ENCODE measurements around the gene MYB.

MYB gene

GRCh38 chr6:135189344-135189743 lies 8.2 kb downstream of the MYB start:
- no peak for DNase-seq

DNA sequence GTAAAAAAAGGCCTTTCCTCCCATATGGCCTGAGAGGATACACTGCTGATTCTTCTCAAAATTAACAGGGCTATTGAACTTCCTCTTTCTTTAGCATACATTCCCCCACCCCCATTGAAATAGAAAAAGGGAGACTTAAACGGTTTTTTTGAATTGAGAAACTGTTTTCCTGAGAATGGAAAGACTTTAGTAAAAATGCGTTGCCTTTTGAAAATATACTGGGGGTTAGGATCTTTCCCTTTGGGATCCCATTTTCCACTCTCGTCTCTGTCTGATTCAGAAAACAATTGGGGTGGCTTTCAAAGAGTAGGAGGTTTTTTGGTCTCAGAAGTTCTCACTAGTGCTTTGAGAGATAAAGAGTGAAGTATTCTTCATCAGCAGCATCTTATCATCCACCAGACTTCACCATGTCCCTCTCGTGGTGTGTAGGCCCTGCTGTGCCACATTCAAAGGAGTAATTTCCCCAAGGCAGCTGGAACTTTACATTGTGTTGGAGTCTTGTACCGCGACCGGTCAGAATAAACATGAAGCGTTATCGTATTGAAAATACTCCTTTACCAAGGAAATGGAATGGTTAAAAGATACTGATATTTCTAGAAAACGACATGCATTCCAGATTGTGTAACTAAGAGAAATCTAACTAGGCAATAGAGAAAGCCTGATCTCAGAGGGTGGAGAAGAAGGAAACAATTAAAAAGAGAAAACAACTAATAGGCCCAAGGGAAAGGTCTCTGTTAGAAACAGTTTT lies 10.6 kb downstream of the MYB start:
- DNase-seq, result no peak

DNA sequence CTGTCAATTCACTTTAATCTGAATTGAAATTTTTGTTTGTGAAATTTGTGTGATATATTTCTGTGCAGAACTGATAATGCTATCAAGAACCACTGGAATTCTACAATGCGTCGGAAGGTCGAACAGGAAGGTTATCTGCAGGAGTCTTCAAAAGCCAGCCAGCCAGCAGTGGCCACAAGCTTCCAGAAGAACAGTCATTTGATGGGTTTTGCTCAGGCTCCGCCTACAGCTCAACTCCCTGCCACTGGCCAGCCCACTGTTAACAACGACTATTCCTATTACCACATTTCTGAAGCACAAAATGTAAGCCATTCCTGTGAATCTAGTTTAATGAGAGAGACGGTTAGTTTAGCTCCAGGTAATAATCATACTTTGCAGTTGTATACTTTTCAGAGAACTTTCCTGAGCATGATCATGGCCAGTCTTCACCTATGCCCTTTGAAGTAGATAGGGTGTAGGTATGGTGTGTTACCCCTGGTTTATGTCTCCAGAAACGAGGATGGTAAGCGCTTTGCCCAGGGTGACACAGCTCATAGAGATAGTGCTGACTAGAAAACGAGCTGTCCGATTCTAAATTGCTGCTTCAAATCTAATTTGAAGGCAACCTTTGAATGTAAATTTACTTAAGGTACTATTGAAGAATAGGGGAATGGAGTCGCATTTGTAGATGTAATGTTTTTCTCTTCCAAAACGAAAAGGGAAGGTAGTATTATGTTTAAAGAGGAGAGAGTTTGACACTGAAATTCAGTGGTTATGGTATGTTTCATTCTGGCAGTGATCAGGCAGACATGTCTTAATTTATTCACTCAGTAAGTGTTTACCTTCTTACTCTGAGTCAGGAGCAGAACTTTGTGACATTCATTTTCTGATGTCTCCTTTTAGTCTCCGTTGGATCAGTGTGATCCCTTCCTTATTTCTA lies 11.4 kb downstream of the MYB start:
- no peak for DNase-seq

GRCh38 chr6:135193221-135193620 lies 12.1 kb downstream of the MYB start:
- no peak for DNase-seq

DNA sequence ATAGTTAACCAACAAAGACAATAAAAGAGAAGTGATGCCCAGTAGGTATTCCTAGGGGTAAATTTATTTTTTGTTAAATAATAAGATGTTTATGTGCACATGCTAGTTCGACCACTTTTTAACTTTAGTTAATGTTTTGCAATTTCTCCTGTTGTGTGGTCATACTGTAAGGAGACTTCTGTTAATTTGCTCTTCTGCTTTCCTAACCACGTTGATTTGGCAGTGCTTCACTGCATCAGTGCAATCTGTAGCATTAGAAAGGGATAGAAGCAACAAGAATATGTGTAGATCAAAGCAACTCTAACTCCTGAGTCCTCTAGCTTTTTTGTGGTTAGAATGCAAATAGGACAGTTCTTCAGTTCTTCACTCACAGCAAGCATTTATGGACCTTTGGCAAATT lies 13.9 kb downstream of the MYB start:
- no peak for DNase-seq

GRCh38 chr6:135195522-135195921 lies 14.4 kb downstream of the MYB start:
- DNase-seq, result no peak

DNA sequence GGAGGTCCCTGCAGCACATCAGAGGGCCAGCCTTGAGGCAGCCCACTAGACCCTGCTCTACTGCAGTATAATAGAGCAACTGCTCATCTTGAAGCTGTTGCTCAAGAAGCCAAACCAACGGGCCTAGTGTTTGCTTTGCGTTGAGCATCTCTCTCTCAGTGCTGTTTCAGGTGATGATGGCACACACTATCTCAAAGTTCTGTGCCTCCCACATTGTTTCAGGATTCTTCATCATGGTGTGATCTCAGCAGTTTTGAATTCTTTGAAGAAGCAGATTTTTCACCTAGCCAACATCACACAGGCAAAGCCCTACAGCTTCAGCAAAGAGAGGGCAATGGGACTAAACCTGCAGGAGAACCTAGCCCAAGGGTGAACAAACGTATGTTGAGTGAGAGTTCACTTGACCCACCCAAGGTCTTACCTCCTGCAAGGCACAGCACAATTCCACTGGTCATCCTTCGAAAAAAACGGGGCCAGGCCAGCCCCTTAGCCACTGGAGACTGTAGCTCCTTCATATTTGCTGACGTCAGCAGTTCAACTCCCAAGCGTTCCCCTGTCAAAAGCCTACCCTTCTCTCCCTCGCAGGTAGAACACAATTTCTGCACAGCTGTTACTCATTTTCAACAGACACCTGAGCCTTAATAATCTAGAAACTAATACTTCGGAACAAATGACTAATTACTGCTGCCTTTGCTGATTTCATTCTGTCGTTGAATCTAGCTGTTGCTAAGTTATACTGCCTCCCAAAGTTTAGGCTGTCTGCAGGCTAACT lies 15.8 kb downstream of the MYB start:
- no peak for DNase-seq

DNA sequence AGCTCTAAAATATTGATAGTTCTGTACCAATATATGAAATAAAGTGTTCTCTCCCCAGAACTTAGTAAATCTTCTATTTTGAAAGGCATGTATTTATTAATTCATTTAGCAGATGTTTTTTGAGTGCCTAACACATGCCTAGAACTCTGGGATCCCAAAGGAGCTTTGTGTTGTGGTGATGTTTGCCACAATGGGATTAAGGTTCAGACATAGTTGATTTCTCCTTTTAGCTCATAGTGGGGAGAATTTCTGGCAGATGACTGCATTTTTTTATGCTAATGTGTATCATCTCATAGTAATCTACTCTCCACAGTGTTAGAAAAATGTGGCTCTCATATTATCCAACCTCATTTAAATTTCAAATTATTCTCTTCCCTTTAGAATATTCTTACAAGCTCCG lies 21.7 kb downstream of the MYB start:
- no peak for DNase-seq

DNA sequence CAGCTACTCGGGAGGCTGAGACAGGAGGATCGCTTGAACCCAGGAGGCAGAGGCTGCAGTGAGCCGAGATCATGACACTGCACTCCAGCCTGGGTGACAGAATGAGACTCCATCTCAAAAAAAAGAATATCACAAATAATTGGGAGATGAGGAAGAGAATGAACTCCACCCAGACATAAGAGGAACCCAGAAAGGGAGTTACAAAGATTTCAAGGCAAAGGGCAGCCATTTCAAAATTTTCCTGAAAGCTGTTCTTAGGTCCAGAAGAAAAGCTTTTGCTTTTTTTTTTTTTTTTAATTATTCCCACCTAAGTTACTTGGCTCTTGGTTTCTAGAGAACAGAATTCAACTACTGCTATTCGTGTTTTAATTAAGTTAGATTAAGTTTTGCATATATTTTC lies 23.8 kb downstream of the MYB start:
- no peak for DNase-seq

DNA sequence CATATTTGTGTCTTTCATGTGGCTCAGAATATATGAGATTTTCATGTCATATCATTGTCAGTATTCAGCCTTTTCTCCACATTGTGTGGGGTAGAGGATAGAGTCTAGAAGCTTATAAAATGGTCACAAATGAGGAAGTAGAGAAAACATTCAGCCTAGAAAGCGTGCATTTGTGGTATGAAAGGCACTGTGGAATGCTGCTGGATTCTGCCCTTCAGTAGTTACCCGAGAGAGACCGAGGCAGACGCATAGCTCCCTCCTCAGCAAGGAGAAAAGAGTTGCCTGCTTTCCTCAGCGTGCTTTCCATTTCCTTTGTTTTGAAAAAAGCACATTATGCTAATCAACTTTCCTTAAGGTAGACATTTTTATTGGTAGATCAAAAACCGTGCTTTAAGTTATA lies 28.7 kb downstream of the MYB start:
- DNase-seq, result no peak

GRCh38 chr6:135210632-135211305 lies 29.7 kb downstream of the MYB start:
- DNase-seq, result no peak

- no peak for DNase-seq
Observed at GRCh38 chr6:135211306-135211702, 30.2 kb downstream of the MYB start.

DNA sequence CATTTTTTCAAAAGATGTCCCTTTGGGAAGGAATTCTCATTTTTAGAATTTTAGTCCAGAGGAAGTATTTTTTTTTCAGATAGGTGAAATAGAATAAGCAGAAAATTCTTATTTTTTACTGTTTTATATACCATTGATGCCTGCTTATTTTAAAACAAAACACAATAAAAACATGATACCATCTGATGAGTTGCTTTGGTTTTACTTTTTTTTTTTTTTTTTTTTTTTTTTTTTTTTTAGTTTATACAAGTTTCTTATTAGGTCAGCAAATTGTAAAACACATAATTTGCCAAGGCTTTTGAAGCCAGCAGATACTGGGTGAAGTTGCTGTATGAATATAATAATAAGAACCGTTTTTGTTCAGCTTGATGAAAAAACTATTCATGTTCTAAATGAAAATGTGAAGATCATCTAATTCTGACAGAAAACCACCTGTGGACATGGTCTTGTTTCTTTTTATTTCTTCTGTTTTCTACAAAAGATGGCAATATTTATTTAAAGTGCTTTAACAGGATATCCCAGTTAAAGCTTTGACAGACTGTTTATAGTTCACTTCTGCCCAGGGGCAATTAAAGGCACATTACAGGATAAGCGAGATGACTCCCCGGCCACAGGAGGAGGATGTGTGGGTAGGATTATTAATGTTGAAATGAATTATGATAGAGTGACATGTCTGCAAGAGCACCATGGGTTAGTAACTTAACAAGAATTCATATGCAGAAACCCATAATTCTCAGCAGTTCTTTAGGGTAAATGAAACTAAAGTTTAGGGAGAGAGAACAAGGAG lies 31.1 kb downstream of the MYB start:
- no peak for DNase-seq

DNA sequence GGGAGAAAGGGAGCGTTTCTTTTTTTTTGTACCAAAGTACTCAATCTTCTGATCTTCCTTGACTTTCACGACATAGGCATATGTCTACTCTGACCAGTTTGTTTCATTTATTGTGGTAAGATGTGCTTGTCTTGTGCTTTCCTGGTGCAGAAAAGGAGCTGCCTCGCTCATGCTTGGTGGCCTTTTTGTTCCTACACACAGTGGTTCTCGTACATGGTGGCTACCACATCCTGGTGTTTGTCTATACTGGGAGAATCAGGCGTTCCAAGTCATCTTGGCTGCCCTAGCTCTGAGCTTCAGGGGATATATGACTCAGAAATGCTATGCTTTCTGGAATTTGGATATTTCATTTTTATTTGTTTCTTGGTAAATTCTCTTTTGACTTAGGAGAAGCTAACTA lies 31.8 kb downstream of the MYB start:
- DNase-seq, result no peak

- no peak for DNase-seq
Observed at GRCh38 chr6:135213616-135214015, 32.5 kb downstream of the MYB start.

- no peak for DNase-seq
Observed at GRCh38 chr6:135215160-135215559, 34.1 kb downstream of the MYB start.

DNA sequence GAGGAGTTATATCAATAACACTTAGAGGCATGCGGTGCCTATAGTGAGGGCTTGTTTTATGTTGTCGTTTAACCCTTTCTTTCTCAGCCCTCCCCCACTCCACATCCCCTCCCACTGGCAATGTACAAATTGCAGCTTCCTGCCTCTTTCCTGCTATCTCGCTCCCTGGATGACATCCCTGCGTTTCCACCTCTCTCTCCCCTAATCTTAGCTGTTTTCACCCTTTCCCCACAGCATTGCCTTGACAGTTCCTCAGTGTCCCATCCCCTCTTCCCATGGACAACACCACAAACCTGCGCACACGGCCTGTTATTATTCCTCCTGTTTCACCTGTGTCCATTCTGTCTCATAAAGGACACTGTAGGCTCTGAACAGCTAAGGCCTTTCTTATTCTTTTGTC lies 34.5 kb downstream of the MYB start:
- no peak for DNase-seq

DNA sequence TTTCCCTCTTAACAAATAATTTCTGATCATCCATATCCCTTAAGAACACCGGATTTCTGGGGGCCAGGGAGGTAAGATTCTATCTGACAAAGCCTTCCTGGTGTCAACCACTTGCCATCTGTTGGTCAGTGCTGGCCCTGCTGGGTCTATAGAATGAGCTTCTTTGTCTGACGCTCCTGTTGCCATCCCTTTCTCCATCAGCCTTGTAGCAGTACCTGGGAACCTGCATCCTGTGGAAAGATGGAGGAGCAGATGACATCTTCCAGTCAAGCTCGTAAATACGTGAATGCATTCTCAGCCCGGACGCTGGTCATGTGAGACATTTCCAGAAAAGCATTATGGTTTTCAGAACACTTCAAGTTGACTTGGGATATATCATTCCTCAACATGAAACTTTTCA lies 36.6 kb downstream of the MYB start:
- no peak for DNase-seq

- DNase-seq, result no peak
Observed at GRCh38 chr6:135219346-135219745, 38.2 kb downstream of the MYB start.

- no peak for DNase-seq
Observed at GRCh38 chr6:135221042-135221441, 39.9 kb downstream of the MYB start.

DNA sequence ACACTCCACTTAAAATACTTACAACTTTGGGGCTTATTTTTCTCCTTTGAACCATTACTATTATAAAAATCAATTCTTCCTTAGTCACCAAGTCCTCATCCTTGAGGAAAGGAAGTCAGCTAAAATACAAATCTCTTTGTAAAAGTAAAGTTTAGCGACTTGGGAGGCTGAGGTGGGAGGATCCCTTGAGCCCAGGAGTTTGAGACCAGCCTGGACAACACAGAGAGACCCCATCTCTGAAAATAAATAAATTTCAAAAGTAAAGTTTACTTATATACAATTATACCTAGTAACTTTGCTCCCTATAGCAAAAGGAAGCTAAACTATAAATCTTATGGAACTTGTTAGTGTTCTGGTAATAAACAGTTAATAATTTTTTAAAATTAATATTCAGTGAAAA lies 40.4 kb downstream of the MYB start:
- DNase-seq, result no peak

GRCh38 chr6:135222623-135223022 lies 41.5 kb downstream of the MYB start:
- no peak for DNase-seq

Measured in right forelimb (tissue), 1 donor.